ENCODE data around the gene CNKSR2. TPM values are rescaled to one million over a fixed set of nuclear protein-coding genes. Genes with fewer than 3 reads are reported as not detected.

Gene CNKSR2
- total RNA-seq, 1 experiment from 2014 or later: 1.5 TPM

DNA sequence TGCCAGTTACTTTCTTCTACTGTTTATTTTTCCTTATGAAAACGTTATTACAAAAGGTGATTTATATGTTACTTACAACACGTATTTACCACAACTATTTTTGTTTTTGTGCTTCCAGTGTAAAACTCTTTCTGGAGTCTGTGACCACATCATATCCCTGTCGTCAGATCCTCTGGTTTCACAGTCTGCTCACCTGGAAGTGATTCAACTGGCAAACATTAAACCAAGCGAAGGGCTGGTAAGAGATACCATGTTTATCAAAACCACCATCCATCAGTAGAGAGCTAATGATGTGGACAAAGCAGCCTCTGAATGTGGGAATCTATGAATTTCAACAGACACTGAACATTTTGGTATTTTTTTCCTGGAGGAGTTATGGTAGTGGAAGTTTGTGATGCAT is 116.1 kb downstream of the CNKSR2 start:
- no TSS peak for BruUV-seq (replicated peaks)
- Histone ChIP-seq H3K27ac (no peak overlapping the region), H3K4me3 (no peak overlapping the region), H4K20me1 (ENCODE audit: insufficient read depth) (no peaks in the 10 kb centered on the region), H2AFZ (no peak overlapping the region), H3K9me2 (ENCODE audit: insufficient read depth) (no peaks in the 10 kb centered on the region), H3K4me1 (replicated peaks; ENCODE audit: insufficient read depth) (no peaks in the 10 kb centered on the region), H3F3A (ENCODE audit: insufficient read depth, low read depth) (no peaks in the 10 kb centered on the region), H3K36me3 (ENCODE audit: low read depth) (no peaks in the 10 kb centered on the region), H3K79me2 (ENCODE audit: low read depth) (no peaks in the 10 kb centered on the region), H3K9me3 (ENCODE audit: insufficient read depth, low read depth) (no peaks in the 10 kb centered on the region), H3K27me3 (ENCODE audit: insufficient read depth, low read depth) (no peaks in the 10 kb centered on the region), H3K4me2 (no peak overlapping the region)
- POLR2A ChIA-PET (ENCODE audit: unreplicated experiment): no interaction called here
- CTCF ChIA-PET: no interaction called here
- no peak for DNase-seq
- TF ChIP-seq EZH2 (IDR thresholded peaks at IDR 0.05; ENCODE audit: low read depth): no peak
- TF ChIP-seq, protein P1, sequence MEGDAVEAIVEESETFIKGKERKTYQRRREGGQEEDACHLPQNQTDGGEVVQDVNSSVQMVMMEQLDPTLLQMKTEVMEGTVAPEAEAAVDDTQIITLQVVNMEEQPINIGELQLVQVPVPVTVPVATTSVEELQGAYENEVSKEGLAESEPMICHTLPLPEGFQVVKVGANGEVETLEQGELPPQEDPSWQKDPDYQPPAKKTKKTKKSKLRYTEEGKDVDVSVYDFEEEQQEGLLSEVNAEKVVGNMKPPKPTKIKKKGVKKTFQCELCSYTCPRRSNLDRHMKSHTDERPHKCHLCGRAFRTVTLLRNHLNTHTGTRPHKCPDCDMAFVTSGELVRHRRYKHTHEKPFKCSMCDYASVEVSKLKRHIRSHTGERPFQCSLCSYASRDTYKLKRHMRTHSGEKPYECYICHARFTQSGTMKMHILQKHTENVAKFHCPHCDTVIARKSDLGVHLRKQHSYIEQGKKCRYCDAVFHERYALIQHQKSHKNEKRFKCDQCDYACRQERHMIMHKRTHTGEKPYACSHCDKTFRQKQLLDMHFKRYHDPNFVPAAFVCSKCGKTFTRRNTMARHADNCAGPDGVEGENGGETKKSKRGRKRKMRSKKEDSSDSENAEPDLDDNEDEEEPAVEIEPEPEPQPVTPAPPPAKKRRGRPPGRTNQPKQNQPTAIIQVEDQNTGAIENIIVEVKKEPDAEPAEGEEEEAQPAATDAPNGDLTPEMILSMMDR (conservative IDR thresholded peaks at IDR 0.05): no peak
- intact Hi-C loops (cut with micrococcal nuclease; ENCODE audit: unreplicated experiment): no loop called here

DNA sequence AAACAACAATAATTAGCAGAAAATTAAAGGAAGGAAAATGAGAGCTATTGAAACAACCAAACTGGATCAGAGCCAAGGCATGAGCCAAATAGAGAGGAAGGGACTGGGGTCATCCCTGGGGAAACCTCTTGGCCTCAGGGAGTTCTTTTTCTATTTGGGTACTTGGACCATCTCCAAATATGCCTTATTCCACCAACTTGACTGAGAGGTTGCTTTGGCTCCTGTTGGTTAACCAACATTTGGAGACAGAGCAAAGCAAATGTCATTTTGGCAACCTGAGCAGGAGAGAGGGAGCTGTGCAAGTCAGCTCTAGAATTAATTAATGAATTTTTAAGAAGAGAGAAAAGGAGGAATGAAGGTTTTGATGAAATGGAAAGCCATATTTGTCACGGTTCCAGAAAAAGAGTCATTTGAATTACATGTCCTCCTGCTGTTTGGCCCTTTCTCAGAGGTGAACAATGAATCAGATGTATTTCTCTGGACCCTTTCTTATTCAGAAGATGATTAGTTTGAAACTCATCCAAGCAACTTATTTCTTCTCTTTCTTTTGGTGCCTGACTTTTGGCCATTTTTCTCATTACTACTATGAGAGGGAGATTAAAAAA is 119.1 kb downstream of the CNKSR2 start:
- Histone ChIP-seq H2AFZ (no peak overlapping the region), H3K4me1 (replicated peaks; ENCODE audit: insufficient read depth) (no peaks in the 10 kb centered on the region), H3F3A (ENCODE audit: insufficient read depth, low read depth) (no peaks in the 10 kb centered on the region), H3K9me3 (ENCODE audit: insufficient read depth, low read depth) (no peaks in the 10 kb centered on the region), H3K4me2 (no peak overlapping the region), H3K9me2 (ENCODE audit: insufficient read depth) (no peaks in the 10 kb centered on the region), H4K20me1 (ENCODE audit: insufficient read depth) (no peaks in the 10 kb centered on the region), H3K4me3 (no peak overlapping the region), H3K79me2 (ENCODE audit: low read depth) (no peaks in the 10 kb centered on the region), H3K27me3 (ENCODE audit: insufficient read depth, low read depth) (no peaks in the 10 kb centered on the region), H3K36me3 (ENCODE audit: low read depth) (no peaks in the 10 kb centered on the region), H3K27ac (no peak overlapping the region)
- TF ChIP-seq EZH2 (IDR thresholded peaks at IDR 0.05; ENCODE audit: low read depth): no peak
- TF ChIP-seq, protein P1 (conservative IDR thresholded peaks at IDR 0.05): no peak
- no TSS peak for BruUV-seq (replicated peaks)
- intact Hi-C loops (cut with micrococcal nuclease; ENCODE audit: unreplicated experiment): no loop called here
- ChIA-PET CTCF (no interaction called here), POLR2A (ENCODE audit: unreplicated experiment) (no interaction called here)
- no peak for DNase-seq

DNA sequence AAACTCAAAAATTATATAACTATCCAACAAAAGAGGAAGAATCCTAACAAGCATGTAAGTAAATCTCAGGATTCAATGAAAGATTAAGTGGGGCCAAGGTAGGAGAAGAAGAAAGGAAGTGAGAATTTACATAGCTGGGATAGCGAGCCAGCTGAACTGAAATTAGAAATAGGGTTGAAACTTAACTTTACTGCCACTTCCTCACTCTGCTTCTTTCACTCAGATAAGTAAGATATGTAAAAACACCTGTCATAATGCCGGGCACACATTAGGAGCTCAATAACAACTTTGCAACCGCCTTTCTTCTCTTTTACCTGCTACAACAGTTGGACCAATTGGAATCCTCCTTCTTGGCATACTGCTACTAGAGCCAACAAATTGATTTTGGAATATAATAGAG is 129.4 kb downstream of the CNKSR2 start:
- POLR2A ChIA-PET (ENCODE audit: unreplicated experiment): no interaction called here
- H4K20me1 ChIP-seq (ENCODE audit: insufficient read depth): no peaks in the 10 kb centered on the region
- no peak overlapping the region for H2AFZ ChIP-seq
- no peaks in the 10 kb centered on the region for H3K9me2 ChIP-seq (ENCODE audit: insufficient read depth)
- H3F3A ChIP-seq (ENCODE audit: insufficient read depth, low read depth): no peaks in the 10 kb centered on the region
- no peaks in the 10 kb centered on the region for H3K79me2 ChIP-seq (ENCODE audit: low read depth)
- TF ChIP-seq EZH2 (IDR thresholded peaks at IDR 0.05; ENCODE audit: low read depth): no peak
- TF ChIP-seq, protein P1 (conservative IDR thresholded peaks at IDR 0.05): no peak
- H3K4me1 ChIP-seq (replicated peaks; ENCODE audit: insufficient read depth): no peaks in the 10 kb centered on the region
- no peak overlapping the region for H3K4me2 ChIP-seq
- no peak overlapping the region for H3K27ac ChIP-seq
- no peak for DNase-seq
- intact Hi-C loops (cut with micrococcal nuclease; ENCODE audit: unreplicated experiment): no loop called here
- no peaks in the 10 kb centered on the region for H3K36me3 ChIP-seq (ENCODE audit: low read depth)
- no peak overlapping the region for H3K4me3 ChIP-seq
- BruUV-seq (replicated peaks): no TSS peak
- CTCF ChIA-PET: no interaction called here
- H3K27me3 ChIP-seq (ENCODE audit: insufficient read depth, low read depth): no peaks in the 10 kb centered on the region
- H3K9me3 ChIP-seq (ENCODE audit: insufficient read depth, low read depth): no peaks in the 10 kb centered on the region
